ENCODE data around the gene SIX2. TPM values are rescaled to one million over a fixed set of nuclear protein-coding genes. Genes with fewer than 3 reads are reported as not detected.

SIX2 gene
- total RNA-seq, 1 donor from 2014 or later: 7.4 TPM

- H3K27ac Mint-ChIP-seq (ENCODE audit: unreplicated experiment): no peak overlapping the region
- FAIRE-seq (no peak), DNase-seq (ENCODE audit: low read depth) (no peak)
- H4K20me1 ChIP-seq (ENCODE audit: insufficient read depth, low read length): no peaks in the 10 kb centered on the region
- H3K79me2 ChIP-seq (ENCODE audit: insufficient read depth, low read length): no peaks in the 10 kb centered on the region
- H3K27ac ChIP-seq (ENCODE audit: low read depth, low read length): no peak overlapping the region
- no peak for TF ChIP-seq EZH2 (IDR thresholded peaks at IDR 0.05; ENCODE audit: insufficient read depth, low read length)
- no peak for TF ChIP-seq CTCF (IDR thresholded peaks at IDR 0.05; ENCODE audit: insufficient read depth, low read depth, low read length)
- no peak overlapping the region for H3K9ac ChIP-seq (ENCODE audit: low read length)
- H3K36me3 ChIP-seq (ENCODE audit: insufficient read depth, low read length): no peaks in the 10 kb centered on the region
- H3K4me1 Mint-ChIP-seq (ENCODE audit: low read depth, unreplicated experiment): peaks cover 9% of the 10 kb centered on the region
- H3K27me3 ChIP-seq (ENCODE audit: insufficient read depth, low read length): peaks cover 4% of the 10 kb centered on the region
- H2AFZ ChIP-seq (ENCODE audit: low read depth, low read length): no peak overlapping the region
- H3K27me3 Mint-ChIP-seq (ENCODE audit: low read depth, unreplicated experiment): peaks cover 49% of the 10 kb centered on the region
- H3K4me3 ChIP-seq (ENCODE audit: insufficient read depth, low read depth, low read length): no peak overlapping the region
- H3K4me3 Mint-ChIP-seq (ENCODE audit: unreplicated experiment): no peak overlapping the region
- H3K9me3 ChIP-seq (ENCODE audit: insufficient read depth, low read depth, low read length): no peaks in the 10 kb centered on the region
- no peaks in the 10 kb centered on the region for H3K4me1 ChIP-seq (ENCODE audit: insufficient read depth, low read length)
- no peaks in the 10 kb centered on the region for H3K36me3 Mint-ChIP-seq (ENCODE audit: low read depth, unreplicated experiment)
- H3K4me2 ChIP-seq (ENCODE audit: low read length): no peak overlapping the region
- peaks cover 10% of the 10 kb centered on the region for H3K9me3 Mint-ChIP-seq (ENCODE audit: unreplicated experiment)
Measured at GRCh38 chr2:45052388-45052928, 43.2 kb upstream of the SIX2 start.

GRCh38 chr2:45049569-45050336 lies 40.5 kb upstream of the SIX2 start:
- FAIRE-seq: no peak
- H3K27ac Mint-ChIP-seq (ENCODE audit: unreplicated experiment): no peak overlapping the region
- no peak for DNase-seq (ENCODE audit: low read depth)
- peaks cover 4% of the 10 kb centered on the region for H3K27me3 ChIP-seq (ENCODE audit: insufficient read depth, low read length)
- no peaks in the 10 kb centered on the region for H3K79me2 ChIP-seq (ENCODE audit: insufficient read depth, low read length)
- peaks cover 29% of the 10 kb centered on the region for H3K4me1 Mint-ChIP-seq (ENCODE audit: low read depth, unreplicated experiment)
- no peaks in the 10 kb centered on the region for H3K36me3 ChIP-seq (ENCODE audit: insufficient read depth, low read length)
- peaks cover 7% of the 10 kb centered on the region for H3K9me3 Mint-ChIP-seq (ENCODE audit: unreplicated experiment)
- no peaks in the 10 kb centered on the region for H3K4me1 ChIP-seq (ENCODE audit: insufficient read depth, low read length)
- peaks cover 33% of the 10 kb centered on the region for H3K27me3 Mint-ChIP-seq (ENCODE audit: low read depth, unreplicated experiment)
- no peaks in the 10 kb centered on the region for H4K20me1 ChIP-seq (ENCODE audit: insufficient read depth, low read length)
- no peaks in the 10 kb centered on the region for H3K36me3 Mint-ChIP-seq (ENCODE audit: low read depth, unreplicated experiment)
- no peak overlapping the region for H3K4me3 Mint-ChIP-seq (ENCODE audit: unreplicated experiment)
- H3K4me2 ChIP-seq (ENCODE audit: low read length): no peak overlapping the region
- no peak overlapping the region for H3K27ac ChIP-seq (ENCODE audit: low read depth, low read length)
- H3K9ac ChIP-seq (ENCODE audit: low read length): no peak overlapping the region
- TF ChIP-seq EZH2 (IDR thresholded peaks at IDR 0.05; ENCODE audit: insufficient read depth, low read length) (no peak), CTCF (IDR thresholded peaks at IDR 0.05; ENCODE audit: insufficient read depth, low read depth, low read length) (no peak)
- H2AFZ ChIP-seq (ENCODE audit: low read depth, low read length): no peak overlapping the region
- H3K9me3 ChIP-seq (ENCODE audit: insufficient read depth, low read depth, low read length): no peaks in the 10 kb centered on the region
- no peak overlapping the region for H3K4me3 ChIP-seq (ENCODE audit: insufficient read depth, low read depth, low read length)

- Histone ChIP-seq H3K36me3 (ENCODE audit: insufficient read depth, low read length) (no peaks in the 10 kb centered on the region), H3K27ac (ENCODE audit: low read depth, low read length) (no peak overlapping the region), H3K4me3 (ENCODE audit: insufficient read depth, low read depth, low read length) (no peak overlapping the region), H3K9me3 (ENCODE audit: insufficient read depth, low read depth, low read length) (peaks cover 5% of the 10 kb centered on the region), H3K79me2 (ENCODE audit: insufficient read depth, low read length) (no peaks in the 10 kb centered on the region), H3K9ac (ENCODE audit: low read length) (no peak overlapping the region), H4K20me1 (ENCODE audit: insufficient read depth, low read length) (no peaks in the 10 kb centered on the region), H3K4me2 (ENCODE audit: low read length) (no peak overlapping the region), H3K4me1 (ENCODE audit: insufficient read depth, low read length) (no peaks in the 10 kb centered on the region), H3K27me3 (ENCODE audit: insufficient read depth, low read length) (peaks cover 17% of the 10 kb centered on the region), H2AFZ (ENCODE audit: low read depth, low read length) (no peak overlapping the region)
- Mint-ChIP-seq H3K4me3 (ENCODE audit: unreplicated experiment) (no peak overlapping the region), H3K27ac (ENCODE audit: unreplicated experiment) (peak overlapping the region; percentile 38), H3K9me3 (ENCODE audit: unreplicated experiment) (peaks cover 2% of the 10 kb centered on the region), H3K27me3 (ENCODE audit: low read depth, unreplicated experiment) (peaks cover 35% of the 10 kb centered on the region), H3K36me3 (ENCODE audit: low read depth, unreplicated experiment) (no peaks in the 10 kb centered on the region), H3K4me1 (ENCODE audit: low read depth, unreplicated experiment) (peaks cover 33% of the 10 kb centered on the region)
- no peak for FAIRE-seq
- no peak for TF ChIP-seq CTCF (IDR thresholded peaks at IDR 0.05; ENCODE audit: insufficient read depth, low read depth, low read length)
- TF ChIP-seq EZH2 (IDR thresholded peaks at IDR 0.05; ENCODE audit: insufficient read depth, low read length): no peak
- DNase-seq (ENCODE audit: low read depth): no peak
Measured at GRCh38 chr2:45047301-45047700, 38.0 kb upstream of the SIX2 start.
